ENCODE results near the gene BAIAP2.
A peak's percentile ranks its signal among the peaks of the same experiment; 100 is the strongest.

The BAIAP2 gene

GRCh38 chr17:81115749-81116464 lies 81.0 kb downstream of the BAIAP2 start:
- Histone ChIP-seq H3K4me3 (ENCODE audit: low read depth in 1 of 2, low read length in 2 of 2) (no peak overlapping the region), H3K27me3 (ENCODE audit: control insufficient read depth in 1 of 2, insufficient read depth in 2 of 2, low read length in 2 of 2) (peaks cover 0 to 20% of the 10 kb centered on the region in 2 donors), H3K27ac (ENCODE audit: low read depth, low read length) (no peak overlapping the region), H3K9me3 (ENCODE audit: low read length) (no peaks in the 10 kb centered on the region), H3K4me1 (ENCODE audit: insufficient read depth, low read length) (peaks cover 8% of the 10 kb centered on the region), H3K9ac (ENCODE audit: low read length) (no peak overlapping the region), H3K36me3 (ENCODE audit: insufficient read depth, low read length) (peaks cover 8% of the 10 kb centered on the region)

- H3K27me3 ChIP-seq (ENCODE audit: control insufficient read depth in 1 of 2, insufficient read depth in 2 of 2, low read length in 2 of 2) = peaks cover 0 to 20% of the 10 kb centered on the region in 2 donors
- H3K9me3 ChIP-seq (ENCODE audit: low read length) = no peaks in the 10 kb centered on the region
- H3K4me3 ChIP-seq (ENCODE audit: low read depth in 1 of 2, low read length in 2 of 2) = no peak overlapping the region
- H3K9ac ChIP-seq (ENCODE audit: low read length) = no peak overlapping the region
- peaks cover 8% of the 10 kb centered on the region for H3K4me1 ChIP-seq (ENCODE audit: insufficient read depth, low read length)
- no peak overlapping the region for H3K27ac ChIP-seq (ENCODE audit: low read depth, low read length)
- peaks cover 1% of the 10 kb centered on the region for H3K36me3 ChIP-seq (ENCODE audit: insufficient read depth, low read length)
Observed at GRCh38 chr17:81116704-81117103, 81.8 kb downstream of the BAIAP2 start.

- Histone ChIP-seq H3K4me1 (ENCODE audit: insufficient read depth, low read length) (peaks cover 8% of the 10 kb centered on the region), H3K9me3 (ENCODE audit: low read length) (no peaks in the 10 kb centered on the region), H3K27ac (ENCODE audit: low read depth, low read length) (no peak overlapping the region), H3K27me3 (ENCODE audit: control insufficient read depth in 1 of 2, insufficient read depth in 2 of 2, low read length in 2 of 2) (peaks cover 0 to 20% of the 10 kb centered on the region in 2 donors), H3K4me3 (ENCODE audit: low read depth in 1 of 2, low read length in 2 of 2) (no peak overlapping the region), H3K9ac (ENCODE audit: low read length) (no peak overlapping the region), H3K36me3 (ENCODE audit: insufficient read depth, low read length) (no peaks in the 10 kb centered on the region)
Observed at GRCh38 chr17:81117672-81118198, 82.8 kb downstream of the BAIAP2 start.

- Histone ChIP-seq H3K27me3 (ENCODE audit: control insufficient read depth in 1 of 2, insufficient read depth in 2 of 2, low read length in 2 of 2) (peaks cover 0 to 20% of the 10 kb centered on the region in 2 donors), H3K27ac (ENCODE audit: low read depth, low read length) (no peak overlapping the region), H3K4me1 (ENCODE audit: insufficient read depth, low read length) (peaks cover 8% of the 10 kb centered on the region), H3K4me3 (ENCODE audit: low read depth in 1 of 2, low read length in 2 of 2) (peak overlapping the region in 1 of 2 donors; percentile 7), H3K9me3 (ENCODE audit: low read length) (no peaks in the 10 kb centered on the region), H3K36me3 (ENCODE audit: insufficient read depth, low read length) (no peaks in the 10 kb centered on the region), H3K9ac (ENCODE audit: low read length) (no peak overlapping the region)
Observed at GRCh38 chr17:81118308-81119221, 83.6 kb downstream of the BAIAP2 start.

GRCh38 chr17:81119223-81120148 lies 84.5 kb downstream of the BAIAP2 start:
- peak overlapping the region; percentile 4 for H3K27ac ChIP-seq (ENCODE audit: low read depth, low read length)
- no peaks in the 10 kb centered on the region for H3K9me3 ChIP-seq (ENCODE audit: low read length)
- peaks cover 8% of the 10 kb centered on the region for H3K4me1 ChIP-seq (ENCODE audit: insufficient read depth, low read length)
- H3K27me3 ChIP-seq (ENCODE audit: control insufficient read depth in 1 of 2, insufficient read depth in 2 of 2, low read length in 2 of 2) = peaks cover 0 to 20% of the 10 kb centered on the region in 2 donors
- H3K4me3 ChIP-seq (ENCODE audit: low read depth in 1 of 2, low read length in 2 of 2) = peak overlapping the region in 1 of 2 donors; percentile 14
- H3K9ac ChIP-seq (ENCODE audit: low read length) = no peak overlapping the region
- no peaks in the 10 kb centered on the region for H3K36me3 ChIP-seq (ENCODE audit: insufficient read depth, low read length)

GRCh38 chr17:81120149-81120484 lies 85.2 kb downstream of the BAIAP2 start:
- Histone ChIP-seq H3K27ac (ENCODE audit: low read depth, low read length) (peak overlapping the region; percentile 4), H3K36me3 (ENCODE audit: insufficient read depth, low read length) (no peaks in the 10 kb centered on the region), H3K4me1 (ENCODE audit: insufficient read depth, low read length) (peaks cover 8% of the 10 kb centered on the region), H3K4me3 (ENCODE audit: low read depth in 1 of 2, low read length in 2 of 2) (peak overlapping the region in 1 of 2 donors; percentile 14), H3K9me3 (ENCODE audit: low read length) (no peaks in the 10 kb centered on the region), H3K9ac (ENCODE audit: low read length) (no peak overlapping the region), H3K27me3 (ENCODE audit: control insufficient read depth in 1 of 2, insufficient read depth in 2 of 2, low read length in 2 of 2) (peaks cover 0 to 20% of the 10 kb centered on the region in 2 donors)

GRCh38 chr17:81120695-81121621 lies 86.0 kb downstream of the BAIAP2 start:
- Histone ChIP-seq H3K4me3 (ENCODE audit: low read depth in 1 of 2, low read length in 2 of 2) (no peak overlapping the region), H3K36me3 (ENCODE audit: insufficient read depth, low read length) (no peaks in the 10 kb centered on the region), H3K27ac (ENCODE audit: low read depth, low read length) (no peak overlapping the region), H3K9me3 (ENCODE audit: low read length) (no peaks in the 10 kb centered on the region), H3K9ac (ENCODE audit: low read length) (no peak overlapping the region), H3K4me1 (ENCODE audit: insufficient read depth, low read length) (peaks cover 8% of the 10 kb centered on the region), H3K27me3 (ENCODE audit: control insufficient read depth in 1 of 2, insufficient read depth in 2 of 2, low read length in 2 of 2) (peaks cover 0 to 20% of the 10 kb centered on the region in 2 donors)

GRCh38 chr17:81121841-81122733 lies 87.1 kb downstream of the BAIAP2 start:
- Histone ChIP-seq H3K27ac (ENCODE audit: low read depth, low read length) (no peak overlapping the region), H3K4me1 (ENCODE audit: insufficient read depth, low read length) (peaks cover 8% of the 10 kb centered on the region), H3K4me3 (ENCODE audit: low read depth in 1 of 2, low read length in 2 of 2) (no peak overlapping the region), H3K9me3 (ENCODE audit: low read length) (no peaks in the 10 kb centered on the region), H3K9ac (ENCODE audit: low read length) (no peak overlapping the region), H3K27me3 (ENCODE audit: control insufficient read depth in 1 of 2, insufficient read depth in 2 of 2, low read length in 2 of 2) (peaks cover 0 to 24% of the 10 kb centered on the region in 2 donors), H3K36me3 (ENCODE audit: insufficient read depth, low read length) (no peaks in the 10 kb centered on the region)

- Histone ChIP-seq H3K36me3 (ENCODE audit: insufficient read depth, low read length) (no peaks in the 10 kb centered on the region), H3K9ac (ENCODE audit: low read length) (no peak overlapping the region), H3K27me3 (ENCODE audit: control insufficient read depth in 1 of 2, insufficient read depth in 2 of 2, low read length in 2 of 2) (peaks cover 0 to 23% of the 10 kb centered on the region in 2 donors), H3K4me1 (ENCODE audit: insufficient read depth, low read length) (peaks cover 7% of the 10 kb centered on the region), H3K9me3 (ENCODE audit: low read length) (no peaks in the 10 kb centered on the region), H3K4me3 (ENCODE audit: low read depth in 1 of 2, low read length in 2 of 2) (no peak overlapping the region), H3K27ac (ENCODE audit: low read depth, low read length) (no peak overlapping the region)
Observed at GRCh38 chr17:81123052-81124048, 88.4 kb downstream of the BAIAP2 start.
